CD4-positive, alpha-beta T cell (primary cell): Measurements from ENCODE around the gene PHF14. TPM values are rescaled to one million over a fixed set of nuclear protein-coding genes. Genes with fewer than 3 reads are reported as not detected.

Experiments used
- ATAC-seq: fragments of 200-7000 bp; cut with Tn5 transposase; one replicate; pipeline ENCODE4 v1.10.0; 2022; ENCODE audit warnings: mild to moderate bottlenecking; ENCODE audit not compliant: poor library complexity
- CTCF ChIA-PET: fragments of 350-600 bp; sonication (Branson Sonifier 250); formaldehyde crosslinking; loops from one replicate; lab custom pipeline; 2021; ENCODE audit warnings: antibody characterized with exemption, inconsistent platforms; lab: Charles Lee
- POLR2A ChIA-PET: fragments of 350-600 bp; sonication (Branson Sonifier 250); formaldehyde crosslinking; loops from one replicate; lab custom pipeline; 2021; ENCODE audit warnings: antibody characterized with exemption, inconsistent platforms; lab: Charles Lee
- DNase-seq, 14 experiments: peaks; one replicate each; pipeline ENCODE4 v3.0.0-alpha.2; 2013 to 2020; ENCODE audit warnings: mixed read lengths in 2 of 14
- H3K27ac ChIP-seq, 2 donors: one replicate each; pipeline versions ENCODE4 v1.5.1 to v1.7.0; 2013; ENCODE audit warnings: low read length in 2 of 2, low read depth in 1 of 2, mild to moderate bottlenecking in 1 of 2
- H3K27me3 ChIP-seq, 2 experiments: 1 replicate in 1 of 2; 2 replicates in 1 of 2; pipeline versions ENCODE4 v1.6.1 to v1.7.0; 2013; ENCODE audit warnings: low read length in 2 of 2, control low read depth in 1 of 2, mild to moderate bottlenecking in 1 of 2, moderate library complexity in 1 of 2; ENCODE audit not compliant: insufficient read depth in 2 of 2, control insufficient read depth in 1 of 2
- H3K36me3 ChIP-seq: one replicate; pipeline ENCODE4 v1.6.1; 2013; ENCODE audit warnings: low read length, control low read depth; ENCODE audit not compliant: insufficient read depth
- H3K4me1 ChIP-seq: one replicate; pipeline ENCODE4 v1.6.1; 2013; ENCODE audit warnings: low read length, control low read depth; ENCODE audit not compliant: insufficient read depth
- H3K4me3 ChIP-seq: one replicate; pipeline ENCODE4 v1.5.1; 2013; ENCODE audit warnings: mild to moderate bottlenecking, low read length, moderate library complexity
- H3K9me3 ChIP-seq, 2 experiments: 1 replicate in 1 of 2; 2 replicates in 1 of 2; pipeline versions ENCODE4 v1.6.1 to v1.7.0; 2013; ENCODE audit warnings: low read length in 2 of 2, mild to moderate bottlenecking in 2 of 2, control low read depth in 1 of 2, moderate library complexity in 1 of 2; ENCODE audit not compliant: control insufficient read depth in 1 of 2, insufficient read depth in 1 of 2
- H3K27ac Mint-ChIP-seq: one replicate; pipeline ENCODE4 v1.8.0; 2020; ENCODE audit warnings: mixed read lengths
- H3K27me3 Mint-ChIP-seq: one replicate; pipeline ENCODE4 v1.8.0; 2021; ENCODE audit warnings: mixed read lengths
- H3K36me3 Mint-ChIP-seq: one replicate; pipeline ENCODE4 v1.8.0; 2021; ENCODE audit warnings: low read depth, mixed read lengths
- H3K4me1 Mint-ChIP-seq: one replicate; pipeline ENCODE4 v1.8.0; 2021; ENCODE audit warnings: low read depth, mixed read lengths
- H3K4me3 Mint-ChIP-seq: one replicate; pipeline ENCODE4 v1.8.0; 2020; ENCODE audit warnings: mild to moderate bottlenecking, mixed read lengths
- H3K9me3 Mint-ChIP-seq: one replicate; pipeline ENCODE4 v1.8.0; 2020; ENCODE audit warnings: mixed read lengths
- intact Hi-C, 2 experiments: fragments of 100-400 bp; cut with DNase I in 1 of 2; cut with micrococcal nuclease in 1 of 2; formaldehyde crosslinking; loops; one replicate each; pipeline versions ENCODE4 v1.15.1 to v1.9.0; 2023 to 2025; cut with DNase I, micrococcal nuclease
- total RNA-seq, 174 experiments: library from RNA in 2 of 174; stranded (reverse) in 2 of 174; gene quantifications; one replicate each; pipeline ENCODE4 v1.2.3 and lab custom pipeline; 2021 to 2026
- TF ChIP-seq, protein P1 (sequence below): fragments of 200-600 bp; IDR thresholded peaks from one replicate; pipeline ENCODE4 v1.8.0; 2022; ENCODE audit warnings: antibody characterized with exemption, mild to moderate bottlenecking

PHF14 gene
- total RNA-seq, 2 experiments from 2014 or later, result 23.1 TPM

GRCh38 chr7:11210374-11210773 is 236.7 kb downstream of the PHF14 start:
- Mint-ChIP-seq H3K36me3 (no peaks in the 10 kb centered on the region), H3K27me3 (peaks cover 3% of the 10 kb centered on the region), H3K4me3 (no peak overlapping the region), H3K4me1 (no peaks in the 10 kb centered on the region), H3K9me3 (no peaks in the 10 kb centered on the region), H3K27ac (no peak overlapping the region)
- TF ChIP-seq, protein P1, sequence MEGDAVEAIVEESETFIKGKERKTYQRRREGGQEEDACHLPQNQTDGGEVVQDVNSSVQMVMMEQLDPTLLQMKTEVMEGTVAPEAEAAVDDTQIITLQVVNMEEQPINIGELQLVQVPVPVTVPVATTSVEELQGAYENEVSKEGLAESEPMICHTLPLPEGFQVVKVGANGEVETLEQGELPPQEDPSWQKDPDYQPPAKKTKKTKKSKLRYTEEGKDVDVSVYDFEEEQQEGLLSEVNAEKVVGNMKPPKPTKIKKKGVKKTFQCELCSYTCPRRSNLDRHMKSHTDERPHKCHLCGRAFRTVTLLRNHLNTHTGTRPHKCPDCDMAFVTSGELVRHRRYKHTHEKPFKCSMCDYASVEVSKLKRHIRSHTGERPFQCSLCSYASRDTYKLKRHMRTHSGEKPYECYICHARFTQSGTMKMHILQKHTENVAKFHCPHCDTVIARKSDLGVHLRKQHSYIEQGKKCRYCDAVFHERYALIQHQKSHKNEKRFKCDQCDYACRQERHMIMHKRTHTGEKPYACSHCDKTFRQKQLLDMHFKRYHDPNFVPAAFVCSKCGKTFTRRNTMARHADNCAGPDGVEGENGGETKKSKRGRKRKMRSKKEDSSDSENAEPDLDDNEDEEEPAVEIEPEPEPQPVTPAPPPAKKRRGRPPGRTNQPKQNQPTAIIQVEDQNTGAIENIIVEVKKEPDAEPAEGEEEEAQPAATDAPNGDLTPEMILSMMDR, result no peak
- H3K27ac ChIP-seq, result no peak overlapping the region
- POLR2A ChIA-PET, result no interaction called here
- no peak for ATAC-seq
- no peaks in the 10 kb centered on the region for H3K4me1 ChIP-seq
- no peak for DNase-seq
- no peak overlapping the region for H3K4me3 ChIP-seq
- H3K27me3 ChIP-seq, result no peaks in the 10 kb centered on the region
- no peaks in the 10 kb centered on the region for H3K36me3 ChIP-seq
- CTCF ChIA-PET, result no interaction called here
- H3K9me3 ChIP-seq, result no peaks in the 10 kb centered on the region
- intact Hi-C loops, result loop anchor here (10.0 kb wide), 2 partner anchors 316 to 326 kb away; no protein-coding TSS in a partner anchor

DNA sequence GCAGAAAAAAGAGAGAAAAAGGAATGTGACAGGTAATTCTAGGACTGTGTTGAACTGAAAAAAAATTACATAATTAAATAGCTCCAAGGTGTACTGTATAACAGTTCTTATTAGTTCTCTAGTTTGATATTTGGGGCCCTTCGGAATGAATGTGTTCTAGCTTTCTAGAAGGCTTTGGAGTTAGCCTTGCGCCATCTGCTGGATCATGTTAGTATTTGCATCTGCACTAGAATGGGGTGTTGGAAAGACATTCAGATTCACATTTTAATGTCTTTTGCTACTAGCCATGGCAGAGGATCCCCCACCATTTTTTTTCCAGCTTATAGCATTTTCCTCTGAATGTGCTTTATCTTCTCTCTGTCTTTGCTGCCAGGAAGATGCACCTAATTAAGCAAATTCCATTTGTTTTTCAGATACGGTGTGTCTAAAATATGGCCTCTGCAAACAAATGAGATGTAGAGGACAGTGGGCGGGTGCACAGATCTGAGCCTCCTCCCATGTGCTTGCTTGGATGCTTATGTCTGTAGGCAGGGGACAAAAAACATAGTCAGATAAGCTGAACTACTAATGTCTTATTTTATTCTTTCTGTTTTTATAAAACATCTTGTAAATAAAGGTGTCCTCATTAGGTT is 238.5 kb downstream of the PHF14 start:
- Mint-ChIP-seq H3K27me3 (peaks cover 10% of the 10 kb centered on the region), H3K9me3 (no peaks in the 10 kb centered on the region), H3K36me3 (no peaks in the 10 kb centered on the region), H3K4me1 (no peaks in the 10 kb centered on the region), H3K27ac (no peak overlapping the region), H3K4me3 (no peak overlapping the region)
- peak in 12 of 14 experiments; percentile 2 to 72 (median 22) for DNase-seq
- Histone ChIP-seq H3K36me3 (no peaks in the 10 kb centered on the region), H3K27ac (no peak overlapping the region), H3K9me3 (no peaks in the 10 kb centered on the region), H3K27me3 (no peaks in the 10 kb centered on the region), H3K4me3 (no peak overlapping the region), H3K4me1 (no peaks in the 10 kb centered on the region)
- TF ChIP-seq, protein P1, result peak; percentile 90
- intact Hi-C loops, result loop anchor here (10.0 kb wide), 2 partner anchors 317 to 327 kb away; no protein-coding TSS in a partner anchor
- ATAC-seq, result peak; percentile 39
- ChIA-PET POLR2A (no interaction called here), CTCF (interaction anchor here (1.0 to 2.1 kb wide), 5 partner anchors 9 to 323 kb away, joined by 3 to 8 read pairs (median 3); no protein-coding TSS in a partner anchor)

GRCh38 chr7:11212816-11213215 is 239.1 kb downstream of the PHF14 start:
- no peak overlapping the region for H3K4me3 Mint-ChIP-seq
- Histone ChIP-seq H3K4me3 (no peak overlapping the region), H3K27me3 (no peaks in the 10 kb centered on the region), H3K27ac (no peak overlapping the region), H3K4me1 (no peaks in the 10 kb centered on the region), H3K9me3 (no peaks in the 10 kb centered on the region), H3K36me3 (no peaks in the 10 kb centered on the region)
- ChIA-PET CTCF (interaction anchor here (1.5 to 2.1 kb wide), 2 partner anchors 10 to 13 kb away, joined by 4 to 8 read pairs; no protein-coding TSS in a partner anchor), POLR2A (no interaction called here)
- H3K27me3 Mint-ChIP-seq, result peaks cover 16% of the 10 kb centered on the region
- TF ChIP-seq, protein P1, result no peak
- no peak for ATAC-seq
- intact Hi-C loops, result loop anchor here (10.0 kb wide), 2 partner anchors 318 to 328 kb away; no protein-coding TSS in a partner anchor
- no peak overlapping the region for H3K27ac Mint-ChIP-seq
- no peaks in the 10 kb centered on the region for H3K4me1 Mint-ChIP-seq
- H3K36me3 Mint-ChIP-seq, result no peaks in the 10 kb centered on the region
- no peaks in the 10 kb centered on the region for H3K9me3 Mint-ChIP-seq
- no peak for DNase-seq
